Epithelial cell of esophagus (primary cell): ENCODE data around the gene FXN.

Experiments
- DNase-seq: peaks from one replicate; pipeline ENCODE4 v3.0.0; 2010; ENCODE audit warnings: low read depth
- H3K4me3 ChIP-seq: 2 replicates; pipeline ENCODE4 v1.5.1; 2011; ENCODE audit warnings: mild to moderate bottlenecking, low read length, control low read depth
- CTCF ChIP-seq: IDR thresholded peaks from 2 replicates; pipeline ENCODE4 v1.5.1; 2011; ENCODE audit warnings: low read depth, mild to moderate bottlenecking, low read length, control low read depth, inconsistent platforms; ENCODE audit not compliant: insufficient read depth; ENCODE audit errors: missing control alignments

The FXN gene

GRCh38 chr9:69012696-69013381 is 22.7 kb upstream of the FXN start:
- no peak overlapping the region for H3K4me3 ChIP-seq
- TF ChIP-seq CTCF, result no peak
- no peak for DNase-seq

DNA sequence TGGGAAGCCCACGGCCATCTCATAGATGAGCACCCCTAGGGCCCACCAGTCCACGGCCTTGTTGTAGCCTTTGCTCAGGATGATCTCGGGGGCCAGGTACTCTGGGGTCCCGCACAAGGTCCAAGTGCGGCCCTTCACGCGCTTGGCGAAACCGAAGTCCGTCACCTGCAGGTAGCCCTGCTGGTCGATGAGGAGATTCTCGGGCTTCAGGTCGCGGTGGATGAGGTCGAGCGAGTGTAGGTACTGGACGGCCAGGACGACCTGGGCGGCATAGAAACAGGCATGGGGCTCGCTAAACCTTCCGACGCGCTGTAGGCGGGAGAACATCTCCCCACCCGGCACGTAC is 22.2 kb upstream of the FXN start:
- no peak for DNase-seq
- TF ChIP-seq CTCF, result no peak
- H3K4me3 ChIP-seq, result no peak overlapping the region

DNA sequence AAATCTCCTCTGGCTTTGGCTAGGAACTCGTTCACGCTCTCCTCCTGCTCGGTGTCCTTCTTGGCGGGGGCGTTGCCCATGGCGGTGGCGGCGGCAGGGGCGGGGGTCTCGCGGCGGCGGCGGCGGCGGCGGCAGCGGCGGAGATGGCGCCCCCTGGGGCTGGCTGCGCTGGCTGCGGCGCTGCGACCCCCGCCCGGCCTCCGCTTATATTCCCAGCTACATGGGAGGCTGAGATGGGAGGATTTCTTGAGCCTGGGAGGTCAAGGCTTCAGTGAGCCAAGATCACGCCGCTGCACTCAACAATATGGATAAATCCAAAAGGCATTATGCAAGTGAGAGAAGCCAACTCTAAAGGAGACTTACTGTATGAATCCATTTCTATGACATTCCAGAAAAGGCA is 21.5 kb upstream of the FXN start, which contains the start of gene PRKACG:
TSS of gene PRKACG (minus strand) at position 101 of the 400 bp plus-strand sequence. CDS start at position 80, 21 bp downstream.
- no peak within 1 kb of the TSS for H3K4me3 ChIP-seq
- no peak for DNase-seq
- TF ChIP-seq CTCF, result no peak

GRCh38 chr9:69016191-69017096 is 19.1 kb upstream of the FXN start:
- no peak overlapping the region for H3K4me3 ChIP-seq
- no peak for DNase-seq
- no peak for TF ChIP-seq CTCF

DNA sequence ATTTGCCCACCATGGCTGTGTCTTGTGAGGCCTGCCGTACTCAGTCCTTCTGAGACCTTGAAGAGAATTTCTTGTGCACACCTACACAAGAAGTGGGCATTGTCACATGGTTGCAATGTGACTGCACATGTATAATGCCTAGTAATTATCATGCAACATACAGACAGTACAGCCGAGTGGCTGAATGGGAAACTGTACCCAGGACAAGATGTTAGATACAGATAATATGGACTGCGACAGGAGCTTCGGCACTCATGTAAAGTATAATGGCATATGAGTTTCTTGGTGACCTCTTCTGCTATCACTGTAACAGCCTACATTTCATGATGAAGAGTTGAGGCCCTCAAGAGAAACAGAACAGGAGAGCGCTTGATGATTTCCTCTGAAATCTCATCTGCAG is 16.8 kb upstream of the FXN start:
- DNase-seq, result no peak
- TF ChIP-seq CTCF, result no peak
- no peak overlapping the region for H3K4me3 ChIP-seq

DNA sequence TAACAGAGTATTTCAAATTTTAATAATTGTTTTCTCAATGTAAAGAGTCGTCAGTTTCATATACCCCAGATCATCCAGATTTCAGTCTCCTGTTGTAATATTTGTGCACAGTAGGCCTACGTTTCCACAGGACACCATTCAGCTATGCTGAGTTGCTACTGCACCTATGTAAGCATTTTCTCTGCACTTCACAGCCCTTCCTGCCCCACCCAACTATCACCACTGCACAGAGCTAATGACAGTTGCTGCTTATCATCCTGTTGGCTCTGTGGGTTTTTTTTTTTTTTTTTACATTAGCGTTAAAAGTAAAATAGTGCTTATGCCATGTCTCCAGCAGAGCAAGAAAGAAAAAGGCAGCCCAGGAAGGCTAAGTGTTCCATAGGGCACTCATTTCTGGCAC is 15.7 kb upstream of the FXN start:
- DNase-seq, result no peak
- no peak for TF ChIP-seq CTCF
- H3K4me3 ChIP-seq, result no peak overlapping the region
